H9 (cell line): ENCODE results near the gene BPIFB2. TPM values are rescaled to one million over a fixed set of nuclear protein-coding genes. Genes with fewer than 3 reads are reported as not detected.

Source experiments
- DNase-seq: peaks from one replicate; pipeline ENCODE4 v3.0.0-alpha.2; 2017
- H2AFZ ChIP-seq: one replicate; pipeline ENCODE4 v1.6.1; 2013; ENCODE audit warnings: mild to moderate bottlenecking, low read length, control low read depth, moderate library complexity
- H2AK5ac ChIP-seq: 2 replicates; pipeline ENCODE4 v1.6.1; 2013; ENCODE audit warnings: low read length, control low read depth, mixed read lengths; ENCODE audit not compliant: insufficient read length
- H2BK120ac ChIP-seq: one replicate; pipeline ENCODE4 v1.6.1; 2013; ENCODE audit warnings: low read depth, mild to moderate bottlenecking, low read length, control low read depth, inconsistent platforms; ENCODE audit not compliant: poor library complexity, severe bottlenecking
- H2BK12ac ChIP-seq: 2 replicates; pipeline ENCODE4 v1.6.1; 2013; ENCODE audit warnings: low read length, control low read depth, mixed read lengths, low read depth; ENCODE audit not compliant: insufficient read length
- H2BK15ac ChIP-seq: 2 replicates; pipeline ENCODE4 v1.6.1; 2013; ENCODE audit warnings: low read depth, low read length, control low read depth
- H2BK20ac ChIP-seq: one replicate; pipeline ENCODE4 v1.6.1; 2013; ENCODE audit warnings: low read depth, mild to moderate bottlenecking, low read length, control low read depth, inconsistent platforms; ENCODE audit not compliant: poor library complexity, severe bottlenecking
- H2BK5ac ChIP-seq: 2 replicates; pipeline ENCODE4 v1.6.1; 2013; ENCODE audit warnings: low read length, control low read depth, mixed read lengths; ENCODE audit not compliant: insufficient read length
- H3K14ac ChIP-seq: 2 replicates; pipeline ENCODE4 v1.6.1; 2013; ENCODE audit warnings: low read length, control low read depth; ENCODE audit not compliant: insufficient read depth
- H3K18ac ChIP-seq: 2 replicates; pipeline ENCODE4 v1.6.1; 2013; ENCODE audit warnings: low read depth, mild to moderate bottlenecking, mixed read lengths, low read length, control low read depth; ENCODE audit not compliant: insufficient read length
- H3K23ac ChIP-seq: 2 replicates; pipeline ENCODE4 v1.6.1; 2013; ENCODE audit warnings: low read length, control low read depth, mixed read lengths, low read depth; ENCODE audit not compliant: insufficient read length
- H3K23me2 ChIP-seq: 2 replicates; pipeline ENCODE4 v1.6.1; 2013; ENCODE audit warnings: low read depth, mild to moderate bottlenecking, mixed read lengths, low read length, control low read depth; ENCODE audit not compliant: insufficient read length, poor library complexity, severe bottlenecking
- H3K27ac ChIP-seq: 2 replicates; pipeline ENCODE4 v1.5.1; 2013; ENCODE audit warnings: low read length, control low read depth, mixed read lengths, low read depth; ENCODE audit not compliant: insufficient read length
- H3K27me3 ChIP-seq: 2 replicates; pipeline ENCODE4 v1.6.1; 2013; ENCODE audit warnings: low read length, control low read depth, inconsistent platforms; ENCODE audit not compliant: insufficient read depth
- H3K4ac ChIP-seq: 2 replicates; pipeline ENCODE4 v1.6.1; 2013; ENCODE audit warnings: low read depth, mild to moderate bottlenecking, control low read depth, inconsistent platforms, low read length, moderate library complexity
- H3K4me1 ChIP-seq: 2 replicates; pipeline ENCODE4 v1.6.1; 2013; ENCODE audit warnings: low read length, control low read depth, inconsistent platforms; ENCODE audit not compliant: insufficient read depth
- H3K4me2 ChIP-seq: 2 replicates; pipeline ENCODE4 v1.6.1; 2013; ENCODE audit warnings: low read length, control low read depth, mixed read lengths; ENCODE audit not compliant: insufficient read length, insufficient read depth
- H3K56ac ChIP-seq: 2 replicates; pipeline ENCODE4 v1.6.1; 2013; ENCODE audit warnings: low read depth, mild to moderate bottlenecking, mixed read lengths, low read length, control low read depth; ENCODE audit not compliant: insufficient read length
- H3K79me1 ChIP-seq: 2 replicates; pipeline ENCODE4 v1.6.1; 2013; ENCODE audit warnings: low read depth, mild to moderate bottlenecking, moderate library complexity, low read length, control low read depth, inconsistent platforms; ENCODE audit not compliant: insufficient read depth, poor library complexity, severe bottlenecking
- H3K79me2 ChIP-seq: 2 replicates; pipeline ENCODE4 v1.6.1; 2013; ENCODE audit warnings: low read length, control low read depth, inconsistent platforms; ENCODE audit not compliant: insufficient read depth
- H3K9ac ChIP-seq: 2 replicates; pipeline ENCODE4 v1.6.1; 2013; ENCODE audit warnings: low read length, control low read depth, mixed read lengths; ENCODE audit not compliant: insufficient read length; ENCODE audit errors: extremely low read depth
- H3K9me3 ChIP-seq: one replicate; pipeline ENCODE4 v1.6.1; 2013; ENCODE audit warnings: low read depth, low read length, inconsistent platforms; ENCODE audit not compliant: control insufficient read depth
- H3T11ph ChIP-seq: one replicate; pipeline ENCODE4 v1.6.1; 2013; ENCODE audit warnings: mild to moderate bottlenecking, low read length, control low read depth, inconsistent platforms
- H4K20me1 ChIP-seq: one replicate; pipeline ENCODE4 v1.6.1; 2013; ENCODE audit not compliant: control insufficient read depth, insufficient read length, insufficient read depth
- H4K5ac ChIP-seq: 2 replicates; pipeline ENCODE4 v1.6.1; 2013; ENCODE audit warnings: low read depth, mild to moderate bottlenecking, mixed read lengths, low read length, control low read depth; ENCODE audit not compliant: insufficient read length
- H4K8ac ChIP-seq: replicated peaks from 2 replicates; pipeline ENCODE4 v1.6.1; 2013; ENCODE audit warnings: low read length, control low read depth, mixed read lengths, low read depth; ENCODE audit not compliant: insufficient read length
- H4K91ac ChIP-seq: 2 replicates; pipeline ENCODE4 v1.6.1; 2013; ENCODE audit warnings: low read depth, mild to moderate bottlenecking, moderate library complexity, mixed read lengths, low read length, control low read depth; ENCODE audit not compliant: insufficient read length
- H3K27ac Mint-ChIP-seq, 3 experiments: 2 replicates in 2 of 3; 3 replicates in 1 of 3; pipeline ENCODE4 v1.8.0; 2020 to 2021; ENCODE audit warnings: mixed read lengths in 3 of 3, mild to moderate bottlenecking in 1 of 3, moderate library complexity in 1 of 3
- H3K27me3 Mint-ChIP-seq: 2 replicates; pipeline ENCODE4 v1.8.0; 2021; ENCODE audit warnings: low read depth, mild to moderate bottlenecking, moderate library complexity, mixed read lengths
- H3K36me3 Mint-ChIP-seq, 3 experiments: 2 replicates in 2 of 3; 3 replicates in 1 of 3; pipeline ENCODE4 v1.8.0; 2020 to 2021; ENCODE audit warnings: low read depth in 3 of 3, mixed read lengths in 3 of 3; ENCODE audit not compliant: insufficient read depth in 1 of 3
- H3K4me1 Mint-ChIP-seq, 2 experiments: 2 replicates each; pipeline ENCODE4 v1.8.0; 2020; ENCODE audit warnings: mixed read lengths in 2 of 2
- H3K4me3 Mint-ChIP-seq, 2 experiments: 2 replicates in 1 of 2; 3 replicates in 1 of 2; pipeline ENCODE4 v1.8.0; 2020 to 2021; ENCODE audit warnings: mild to moderate bottlenecking in 2 of 2, mixed read lengths in 2 of 2, moderate library complexity in 1 of 2
- H3K9me3 Mint-ChIP-seq, 2 experiments: 2 replicates in 1 of 2; 3 replicates in 1 of 2; pipeline ENCODE4 v1.8.0; 2020; ENCODE audit warnings: mild to moderate bottlenecking in 2 of 2, mixed read lengths in 2 of 2, moderate library complexity in 1 of 2
- CTCF ChIP-seq: fragments of 200-600 bp; sonication (generic); conservative IDR thresholded peaks from 3 replicates; pipeline ENCODE4 v1.8.0; 2021; ENCODE audit warnings: antibody characterized with exemption, mild to moderate bottlenecking
- WGBS: extraction: QIAGEN DNeasy Blood & Tissue Kit; methylation state at CpG from one replicate; pipeline ENCODE4 v1.1.7; 2013; ENCODE audit warnings: missing lambda C conversion rate, low lambda C conversion rate, mixed read lengths; ENCODE audit not compliant: insufficient read length; ENCODE audit errors: extremely low coverage; 5-methylcytosine and 5-hydroxymethylcytosine counted together
- total RNA-seq: library from RNA; stranded (reverse); gene quantifications from 2 replicates; pipeline ENCODE4 v1.2.1, GENCODE V29; 2021

The BPIFB2 gene
- total RNA-seq, 1 experiment from 2014 or later = not detected

DNA sequence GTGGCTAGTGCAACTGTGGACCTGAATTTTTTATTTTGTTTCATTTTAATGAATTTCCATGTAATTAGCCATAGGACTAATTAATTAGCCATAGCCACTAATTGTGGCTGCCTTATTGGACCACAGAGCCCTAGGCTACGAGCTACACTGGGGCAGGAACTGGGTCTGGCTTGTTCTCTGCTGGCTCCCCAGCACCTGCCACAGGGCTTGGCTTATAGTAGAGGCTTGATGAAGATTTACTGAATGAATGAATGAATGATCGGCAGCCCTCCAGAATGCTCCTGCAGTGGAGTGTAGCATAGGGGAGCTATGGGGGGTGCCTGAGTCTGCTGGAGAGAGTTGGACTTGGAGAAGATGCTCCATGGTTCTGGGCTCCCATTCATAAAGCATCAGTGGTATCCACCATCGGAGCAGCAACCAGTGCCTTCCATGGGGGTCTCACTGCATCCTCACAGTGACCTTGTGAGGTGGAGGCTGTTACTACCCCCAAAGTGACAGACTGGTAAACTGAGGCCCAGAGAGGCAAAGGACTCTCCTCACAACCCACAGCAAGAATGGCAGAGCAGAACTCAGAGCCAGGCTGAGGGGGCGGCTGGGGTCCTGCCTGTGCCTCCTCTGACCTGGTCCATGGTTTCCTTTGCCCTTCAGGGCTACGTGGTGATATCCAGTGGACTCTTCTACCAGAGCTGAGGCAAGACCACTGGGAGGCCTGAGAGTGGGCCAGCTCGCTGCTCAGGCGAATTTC is 15.4 kb downstream of the BPIFB2 start:
- Histone ChIP-seq H3K56ac (no peak overlapping the region), H3K79me1 (no peaks in the 10 kb centered on the region), H2AK5ac (no peak overlapping the region), H2BK12ac (no peak overlapping the region), H2AFZ (no peak overlapping the region), H3K23me2 (no peaks in the 10 kb centered on the region), H3T11ph (no peak overlapping the region), H3K27me3 (no peaks in the 10 kb centered on the region), H3K18ac (no peak overlapping the region), H2BK120ac (no peak overlapping the region), H3K27ac (no peak overlapping the region), H3K4ac (no peak overlapping the region), H3K23ac (no peak overlapping the region), H3K9ac (no peak overlapping the region), H3K4me2 (no peak overlapping the region), H3K4me1 (no peaks in the 10 kb centered on the region), H3K79me2 (no peaks in the 10 kb centered on the region), H3K14ac (no peak overlapping the region), H2BK15ac (no peak overlapping the region), H2BK5ac (no peak overlapping the region), H4K5ac (no peak overlapping the region), H3K9me3 (no peaks in the 10 kb centered on the region), H2BK20ac (no peak overlapping the region), H4K91ac (no peak overlapping the region), H4K8ac (no peak overlapping the region), H4K20me1 (no peaks in the 10 kb centered on the region)
- Mint-ChIP-seq H3K27ac (no peak overlapping the region), H3K4me1 (peaks cover 2 to 3% of the 10 kb centered on the region in 2 experiments; a peak in 3 of 4 replicates), H3K36me3 (no peaks in the 10 kb centered on the region), H3K27me3 (peaks cover 7% of the 10 kb centered on the region), H3K9me3 (no peaks in the 10 kb centered on the region), H3K4me3 (no peak overlapping the region)
- TF ChIP-seq CTCF = no peak
- WGBS = no CpG with 5 or more reads among the region's 7 CpGs
- DNase-seq = no peak
